Measurements from ENCODE around the gene ETFBKMT.

Gene ETFBKMT

GRCh38 chr12:31650918-31651317 lies 8.6 kb upstream of the ETFBKMT start:
- Histone ChIP-seq H3K4me3 (ENCODE audit: low read depth, low read length) (peak overlapping the region; percentile 85), H3K36me3 (peaks cover 14% of the 10 kb centered on the region), H3K27me3 (no peaks in the 10 kb centered on the region), H3K4me1 (peaks cover 7% of the 10 kb centered on the region), H3K9me3 (no peaks in the 10 kb centered on the region)
- TF ChIP-seq CTCF (IDR thresholded peaks at IDR 0.05; ENCODE audit: low read depth, low read length): no peak
- no peak for DNase-seq

- Histone ChIP-seq H3K4me3 (ENCODE audit: low read depth, low read length) (peak overlapping the region; percentile 85), H3K4me1 (peaks cover 7% of the 10 kb centered on the region), H3K27me3 (no peaks in the 10 kb centered on the region), H3K36me3 (peaks cover 6% of the 10 kb centered on the region), H3K9me3 (no peaks in the 10 kb centered on the region)
- TF ChIP-seq CTCF (IDR thresholded peaks at IDR 0.05; ENCODE audit: low read depth, low read length): no peak
- DNase-seq: peak; percentile 81
These were observed 7.5 kb upstream of the ETFBKMT start for GRCh38 chr12:31651893-31652521.

GRCh38 chr12:31655208-31655607 lies 4.3 kb upstream of the ETFBKMT start:
- DNase-seq: no peak
- H3K4me3 ChIP-seq (ENCODE audit: low read depth, low read length): no peak overlapping the region
- H3K9me3 ChIP-seq: no peaks in the 10 kb centered on the region
- peaks cover 3% of the 10 kb centered on the region for H3K4me1 ChIP-seq
- H3K27me3 ChIP-seq: no peaks in the 10 kb centered on the region
- no peaks in the 10 kb centered on the region for H3K36me3 ChIP-seq
- no peak for TF ChIP-seq CTCF (IDR thresholded peaks at IDR 0.05; ENCODE audit: low read depth, low read length)

GRCh38 chr12:31655792-31656191 lies 3.7 kb upstream of the ETFBKMT start:
- Histone ChIP-seq H3K4me3 (ENCODE audit: low read depth, low read length) (no peak overlapping the region), H3K9me3 (no peaks in the 10 kb centered on the region), H3K27me3 (no peaks in the 10 kb centered on the region), H3K4me1 (peaks cover 3% of the 10 kb centered on the region), H3K36me3 (no peaks in the 10 kb centered on the region)
- TF ChIP-seq CTCF (IDR thresholded peaks at IDR 0.05; ENCODE audit: low read depth, low read length): no peak
- DNase-seq: no peak

- Histone ChIP-seq H3K9me3 (no peaks in the 10 kb centered on the region), H3K36me3 (no peaks in the 10 kb centered on the region), H3K27me3 (no peaks in the 10 kb centered on the region), H3K4me3 (ENCODE audit: low read depth, low read length) (peak overlapping the region; percentile 85), H3K4me1 (no peaks in the 10 kb centered on the region)
- TF ChIP-seq CTCF (IDR thresholded peaks at IDR 0.05; ENCODE audit: low read depth, low read length): no peak
- DNase-seq: no peak
These were observed 909 bp upstream of the ETFBKMT start for GRCh38 chr12:31658471-31659086.

- no peak for DNase-seq
- no peak for TF ChIP-seq CTCF (IDR thresholded peaks at IDR 0.05; ENCODE audit: low read depth, low read length)
- no peaks in the 10 kb centered on the region for H3K9me3 ChIP-seq
- H3K4me3 ChIP-seq (ENCODE audit: low read depth, low read length): no peak overlapping the region
- H3K36me3 ChIP-seq: no peaks in the 10 kb centered on the region
- H3K4me1 ChIP-seq: no peaks in the 10 kb centered on the region
- H3K27me3 ChIP-seq: no peaks in the 10 kb centered on the region
These were observed 2.8 kb downstream of the ETFBKMT start for GRCh38 chr12:31662176-31662849.

All from BE2C (cell line).